ENCODE data around the gene MEIOB.
"Not testable (repeated sequence)": the region's sequence is repeated elsewhere in the genome, so short reads cannot be mapped to it uniquely, and the experiment has no call there.

MEIOB gene

GRCh38 chr16:1871974-1872635 is at the start of gene MEIOB:
Gene MEIOB, minus strand, starts transcription at chr16:1872164. Its CDS starts 3,989 bp downstream, at chr16:1868175.
- FAIRE-seq: no peak

GRCh38 chr16:1920727-1921171 is 48.8 kb upstream of the MEIOB start:
- no peak for FAIRE-seq

GRCh38 chr16:1920122-1920521 is 48.2 kb upstream of the MEIOB start:
- FAIRE-seq: not testable (repeated sequence)

GRCh38 chr16:1919327-1919998 is 47.5 kb upstream of the MEIOB start:
- FAIRE-seq: no peak

- no peak for FAIRE-seq
Measured at GRCh38 chr16:1918351-1919326, 46.7 kb upstream of the MEIOB start, which contains the start of gene HS3ST6. Gene HS3ST6, minus strand, starts transcription at chr16:1918415. Its CDS starts 92 bp downstream, at chr16:1918323.

- no peak for FAIRE-seq
Measured at GRCh38 chr16:1917665-1918350, 45.8 kb upstream of the MEIOB start.

- FAIRE-seq: no peak
Measured at GRCh38 chr16:1917056-1917664, 45.2 kb upstream of the MEIOB start.

GRCh38 chr16:1916640-1916990 is 44.7 kb upstream of the MEIOB start:
- no peak for FAIRE-seq

- FAIRE-seq: no peak
Measured at GRCh38 chr16:1915732-1916639, 44.0 kb upstream of the MEIOB start.

- no peak for FAIRE-seq
Measured at GRCh38 chr16:1914988-1915387, 43.0 kb upstream of the MEIOB start.

- FAIRE-seq: no peak
Measured at GRCh38 chr16:1914084-1914608, 42.2 kb upstream of the MEIOB start.

- no peak for FAIRE-seq
Measured at GRCh38 chr16:1913327-1914083, 41.5 kb upstream of the MEIOB start.

- no peak for FAIRE-seq
Measured at GRCh38 chr16:1912215-1912543, 40.2 kb upstream of the MEIOB start.

- FAIRE-seq: no peak
Measured at GRCh38 chr16:1911467-1912214, 39.7 kb upstream of the MEIOB start.

GRCh38 chr16:1909561-1910231 is 37.7 kb upstream of the MEIOB start:
- no peak for FAIRE-seq

GRCh38 chr16:1908983-1909382 is 37.0 kb upstream of the MEIOB start:
- no peak for FAIRE-seq

GRCh38 chr16:1908184-1908583 is 36.2 kb upstream of the MEIOB start:
- no peak for FAIRE-seq

- FAIRE-seq: no peak
Measured at GRCh38 chr16:1907226-1907860, 35.4 kb upstream of the MEIOB start.

- FAIRE-seq: no peak
Measured at GRCh38 chr16:1906846-1907165, 34.8 kb upstream of the MEIOB start.
